HG03045 (cell line): ENCODE data around the gene BARHL1.

Source experiments
- ATAC-seq: cut with Tn5 transposase; IDR thresholded peaks from one replicate; pipeline ENCODE4 v1.9.1; 2021; ENCODE audit warnings: mild to moderate bottlenecking, moderate library complexity; ENCODE audit not compliant: unreplicated experiment

BARHL1 gene

GRCh38 chr9:132586830-132587591 lies 4.6 kb downstream of the BARHL1 start:
- ATAC-seq, result no peak

GRCh38 chr9:132587592-132587955 lies 5.2 kb downstream of the BARHL1 start:
- ATAC-seq, result no peak

DNA sequence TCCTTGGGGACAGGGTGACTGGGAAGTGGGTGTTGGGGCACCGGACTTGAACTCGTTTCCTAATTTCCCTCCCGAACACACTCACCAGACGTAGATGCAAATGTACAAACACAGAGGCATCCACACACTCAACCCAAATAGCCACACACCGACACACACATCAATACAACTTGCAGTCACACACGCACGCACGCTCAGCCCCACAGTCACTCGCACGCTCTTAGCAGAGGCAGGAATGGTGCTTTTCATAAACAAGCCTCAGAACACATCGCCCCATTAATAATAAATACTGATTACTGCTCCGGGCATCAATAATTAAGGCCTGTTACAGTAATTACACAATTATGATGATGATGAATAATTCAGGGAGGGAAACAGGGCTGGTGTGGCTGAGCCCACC lies 5.7 kb downstream of the BARHL1 start:
- ATAC-seq, result no peak

- no peak for ATAC-seq
These were observed 6.2 kb downstream of the BARHL1 start for GRCh38 chr9:132588501-132589147.

GRCh38 chr9:132589148-132590036 lies 7.0 kb downstream of the BARHL1 start:
- no peak for ATAC-seq

DNA sequence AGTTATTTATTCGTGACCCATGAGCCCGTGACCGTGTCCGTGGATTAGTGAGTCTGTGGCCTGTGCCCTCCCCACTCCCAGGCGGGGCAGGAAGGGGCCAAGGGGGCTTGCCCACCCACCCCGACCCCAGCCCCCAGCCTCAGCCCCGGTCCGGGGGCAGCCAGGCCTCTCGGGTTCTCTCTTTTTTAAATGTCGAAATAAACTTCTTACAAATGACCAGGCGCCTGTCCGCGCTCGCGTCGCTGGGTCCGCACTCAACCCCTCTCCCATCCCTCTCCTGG lies 7.6 kb downstream of the BARHL1 start:
- no peak for ATAC-seq

DNA sequence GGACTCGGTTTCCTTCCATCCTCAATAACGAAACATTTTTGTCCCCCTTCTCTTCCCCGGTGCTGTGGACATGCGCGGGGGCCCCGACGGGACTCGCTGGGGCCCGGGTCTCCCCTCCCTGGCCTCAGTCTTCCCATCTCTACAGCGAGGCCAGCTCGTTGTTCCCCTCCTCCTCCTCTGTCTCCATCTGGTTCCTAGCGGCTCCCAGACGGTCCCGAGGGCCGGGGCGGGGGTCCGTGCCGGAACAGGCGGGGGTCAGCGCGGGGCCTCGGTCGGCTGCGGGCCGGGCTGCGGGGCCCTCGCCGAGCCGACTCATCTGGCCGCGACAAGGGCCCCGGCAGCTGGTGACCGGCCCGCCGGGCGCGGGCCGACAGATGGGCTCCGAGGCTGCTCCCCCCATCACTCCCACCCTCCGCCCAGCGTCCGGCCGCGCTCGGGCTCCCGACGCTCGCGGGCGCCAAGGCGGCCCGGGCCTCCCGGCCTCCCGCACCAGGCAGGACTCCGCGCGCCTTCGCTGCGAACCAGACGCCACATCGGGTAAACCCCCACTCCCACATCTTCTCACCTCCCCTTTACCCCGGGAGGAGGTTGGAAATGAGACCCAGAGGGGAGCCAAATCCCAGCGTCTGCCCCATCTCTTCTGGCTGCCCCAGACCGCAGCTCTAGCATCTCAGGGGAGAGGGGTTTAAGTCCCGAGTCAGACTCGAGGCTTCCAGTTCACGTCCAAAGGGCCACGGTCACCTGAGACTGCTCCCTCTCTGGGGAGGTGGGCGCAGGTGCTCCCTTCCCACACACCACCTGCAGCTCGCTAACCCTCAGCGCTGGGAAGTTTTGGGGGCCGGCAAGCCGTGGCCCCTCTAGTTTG lies 8.1 kb downstream of the BARHL1 start:
- no peak for ATAC-seq

DNA sequence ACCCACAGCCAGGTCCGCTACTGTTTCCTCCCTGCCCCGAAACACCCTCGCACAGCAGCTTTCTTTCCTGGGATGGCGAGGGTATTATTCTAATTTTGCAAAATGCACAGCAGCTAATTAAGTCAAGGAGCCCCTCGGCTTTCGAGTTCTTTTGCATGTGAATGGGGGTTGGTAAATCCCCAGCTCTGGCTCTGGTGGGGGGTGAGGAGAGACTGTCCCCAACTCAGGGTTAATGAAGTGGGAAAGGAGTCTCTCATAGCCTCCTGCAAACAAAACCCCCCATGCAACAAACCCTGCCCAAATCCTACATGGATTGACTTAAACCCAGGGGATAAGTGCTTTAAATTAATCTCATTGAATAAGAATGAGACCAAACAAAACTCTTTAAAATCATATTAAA lies 8.8 kb downstream of the BARHL1 start:
- ATAC-seq, result no peak

GRCh38 chr9:132591751-132592314 lies 9.4 kb downstream of the BARHL1 start:
- no peak for ATAC-seq

DNA sequence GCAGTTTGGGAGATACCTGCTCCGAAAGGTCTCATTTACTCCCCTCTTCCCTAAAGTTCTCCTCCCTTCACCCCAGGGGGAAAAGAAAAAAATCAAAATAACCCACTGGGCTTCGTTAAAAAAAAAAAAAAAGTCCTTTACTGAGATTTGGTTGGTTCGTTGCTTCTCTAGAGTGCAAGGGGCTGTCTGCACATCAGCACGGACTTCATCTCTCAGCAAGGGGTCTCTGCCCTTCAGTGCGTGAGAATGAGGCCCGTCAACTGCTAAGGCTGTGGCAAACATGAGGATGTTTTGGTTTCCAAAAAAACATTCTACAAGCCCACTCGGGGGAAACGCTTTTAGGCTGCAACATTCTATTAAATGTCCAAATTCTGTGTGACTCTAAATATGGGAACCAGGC lies 10.0 kb downstream of the BARHL1 start:
- ATAC-seq, result no peak

DNA sequence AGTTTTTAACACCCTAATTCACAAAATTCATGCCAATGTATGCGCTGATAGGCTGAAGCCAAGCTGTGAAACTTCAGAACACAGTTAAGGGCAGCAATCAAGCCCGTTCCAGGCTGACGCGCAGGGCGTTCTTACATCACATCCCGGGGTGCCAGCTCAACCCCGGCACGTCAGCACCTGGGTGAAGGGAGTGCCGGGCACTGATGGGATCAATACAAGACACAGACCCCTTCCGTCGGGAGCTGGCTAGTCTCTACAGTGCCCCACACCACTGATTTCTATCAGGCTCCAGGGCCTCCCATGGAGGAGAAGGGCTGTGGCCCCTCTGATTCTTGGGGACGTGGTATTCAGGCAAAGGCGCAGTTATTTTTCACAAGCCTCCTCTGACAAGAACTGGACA lies 12.0 kb downstream of the BARHL1 start:
- ATAC-seq, result no peak

GRCh38 chr9:132595319-132595718 lies 12.9 kb downstream of the BARHL1 start:
- ATAC-seq, result no peak

GRCh38 chr9:132596200-132596599 lies 13.8 kb downstream of the BARHL1 start:
- ATAC-seq, result no peak

DNA sequence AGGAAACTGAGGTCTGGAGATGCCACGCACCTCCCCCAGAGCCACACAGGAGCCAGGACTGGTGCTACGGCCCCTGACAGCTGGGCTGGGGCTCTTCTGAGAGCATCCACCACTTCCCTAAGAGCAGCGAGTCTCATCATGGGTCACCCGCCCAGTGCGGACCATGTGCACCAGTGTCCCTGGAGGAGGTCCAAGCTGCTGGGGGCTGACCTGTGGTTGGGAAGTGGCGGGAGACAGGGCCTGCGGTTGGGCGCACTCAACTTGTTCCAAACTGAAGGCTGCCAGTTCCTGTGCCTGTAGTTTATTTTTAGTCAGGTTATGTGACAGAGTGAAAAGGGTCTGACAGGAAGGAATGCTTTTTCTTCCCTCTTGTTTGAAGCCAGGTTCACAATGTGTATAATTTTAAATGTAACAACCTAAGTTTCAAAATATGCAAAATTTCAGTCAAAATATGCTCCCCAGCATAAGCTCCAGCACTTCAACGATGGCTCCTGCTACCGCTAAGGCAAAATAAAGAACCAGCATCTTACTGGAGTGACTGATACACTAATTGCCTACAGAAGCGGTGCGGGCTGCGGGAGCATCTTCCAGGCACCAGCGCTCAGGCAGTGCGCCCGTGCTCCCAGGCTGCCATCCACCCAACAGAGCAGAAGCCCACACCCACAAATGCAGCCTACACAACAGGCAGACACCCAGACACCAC lies 14.8 kb downstream of the BARHL1 start:
- ATAC-seq, result no peak

DNA sequence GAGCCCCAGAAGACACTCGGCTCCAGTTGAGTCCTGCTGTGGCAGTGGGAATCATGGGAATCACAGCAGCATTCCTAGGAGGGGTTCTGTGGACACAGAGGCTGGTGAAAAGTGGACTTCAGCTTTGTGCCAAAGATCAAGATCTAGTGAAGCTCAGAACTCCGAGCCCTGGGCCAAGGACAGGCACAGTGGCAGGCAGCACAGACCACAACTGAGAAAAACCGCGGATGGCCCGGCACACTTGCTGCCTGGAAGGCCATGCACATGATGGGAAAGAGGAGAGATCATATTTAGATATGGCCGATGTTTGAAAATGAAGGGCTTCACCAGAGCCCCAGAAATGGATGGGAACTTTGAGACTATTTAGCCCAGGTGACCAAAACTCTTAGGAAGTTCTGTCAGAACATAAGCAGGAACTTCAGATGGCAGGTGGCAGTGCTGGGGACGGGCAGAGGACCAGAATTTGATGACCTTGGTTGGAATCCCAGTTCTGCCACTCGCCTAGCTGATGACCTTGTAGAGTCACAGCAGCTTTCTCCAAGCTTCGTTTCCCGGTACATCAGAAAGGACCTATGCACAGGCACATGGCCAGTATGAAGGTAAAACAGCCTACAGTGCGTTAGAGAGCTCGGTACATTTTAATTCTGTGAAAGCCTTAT lies 18.0 kb downstream of the BARHL1 start:
- ATAC-seq, result no peak

- no peak for ATAC-seq
These were observed 19.8 kb downstream of the BARHL1 start for GRCh38 chr9:132602207-132602606.

DNA sequence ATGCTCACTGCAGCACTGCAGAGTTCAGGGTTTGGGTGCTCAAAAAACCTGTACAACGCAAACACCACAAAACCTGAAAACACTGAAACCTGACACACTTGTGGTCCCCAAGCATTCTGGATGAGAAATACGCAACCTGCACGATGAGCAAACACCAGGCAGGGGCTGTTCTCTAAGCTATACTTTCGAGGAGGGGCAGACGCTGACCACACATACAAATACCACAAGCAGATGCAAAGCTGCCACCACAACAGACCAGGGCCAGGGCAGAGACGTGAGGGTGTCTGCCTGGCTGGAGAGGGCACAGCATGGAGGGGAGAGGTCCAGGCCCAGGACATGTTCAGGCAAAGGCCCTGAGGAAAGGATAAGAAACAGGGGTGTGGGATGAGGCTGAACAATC lies 23.0 kb downstream of the BARHL1 start:
- ATAC-seq, result no peak

GRCh38 chr9:132606066-132606465 lies 23.7 kb downstream of the BARHL1 start:
- no peak for ATAC-seq

DNA sequence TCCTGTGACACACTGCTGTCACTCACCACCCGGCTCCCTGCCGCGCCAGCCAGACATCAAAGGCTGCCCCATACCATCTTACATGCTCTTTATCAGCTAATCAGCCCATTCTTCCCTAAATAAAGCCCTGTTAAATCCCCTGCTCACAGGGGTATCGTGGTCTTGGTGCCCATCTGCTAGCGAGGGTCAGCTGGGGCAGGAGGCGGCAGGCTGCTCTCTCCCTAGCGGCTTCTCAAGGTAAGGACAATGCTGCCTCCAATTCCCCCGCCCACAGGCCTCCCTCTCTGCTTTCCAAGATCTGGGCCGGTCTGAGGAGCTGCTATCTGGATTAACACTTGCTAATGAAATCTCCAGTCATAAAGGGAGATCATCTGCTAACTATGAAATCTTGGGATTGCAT lies 26.8 kb downstream of the BARHL1 start:
- no peak for ATAC-seq

- no peak for ATAC-seq
These were observed 27.4 kb downstream of the BARHL1 start for GRCh38 chr9:132609829-132610228.
